Esophagus squamous epithelium (tissue), 5 donors: ENCODE measurements around the gene ROCK2. TPM values are rescaled to one million over a fixed set of nuclear protein-coding genes. Genes with fewer than 3 reads are reported as not detected.
"Not testable (repeated sequence)": the region's sequence is repeated elsewhere in the genome, so short reads cannot be mapped to it uniquely, and the experiment has no call there.

Experiments
- DNase-seq: peaks from one replicate; lab custom pipeline; 2025; lab: John Stamatoyannopoulos, UW
- H3K27ac ChIP-seq, 4 donors: fragments of 200-600 bp; sonication (generic); one replicate each; pipeline ENCODE4 v1.5.1; 2016 to 2019; ENCODE audit warnings: mild to moderate bottlenecking in 1 of 4
- H3K27me3 ChIP-seq, 4 donors: fragments of 200-600 bp; sonication (generic); 1 replicate in 3 of 4; 2 replicates in 1 of 4; pipeline versions ENCODE4 v1.5.1 to v1.6.0; 2017 to 2021; ENCODE audit warnings: antibody characterized with exemption in 1 of 4
- H3K36me3 ChIP-seq, 3 donors: fragments of 200-600 bp; sonication (generic); one replicate each; pipeline ENCODE4 v1.5.1; 2016 to 2019
- H3K4me1 ChIP-seq, 3 donors: fragments of 200-600 bp; sonication (generic); one replicate each; pipeline ENCODE4 v1.5.1; 2017 to 2019
- H3K4me3 ChIP-seq, 4 donors: fragments of 200-600 bp; sonication (generic); 1 replicate in 3 of 4; 2 replicates in 1 of 4; pipeline ENCODE4 v1.5.1; 2016 to 2019; ENCODE audit warnings: mild to moderate bottlenecking in 2 of 4, moderate library complexity in 1 of 4
- H3K9me3 ChIP-seq, 3 donors: fragments of 200-600 bp; sonication (generic); one replicate each; pipeline ENCODE4 v1.5.1; 2016 to 2019
- CTCF ChIP-seq, 6 experiments: fragments of 450-650 bp in 4 of 6; fragments of 200-600 bp in 2 of 6; sonication (generic) in 2 of 6; IDR thresholded peaks; one replicate each; pipeline ENCODE4 v1.5.1; 2016 to 2019; ENCODE audit warnings: antibody characterized with exemption in 6 of 6, mild to moderate bottlenecking in 4 of 6, moderate library complexity in 4 of 6
- POLR2A ChIP-seq, 4 donors: fragments of 450-650 bp; IDR thresholded peaks; one replicate each; pipeline ENCODE4 v1.6.1; 2017; ENCODE audit warnings: antibody characterized with exemption in 4 of 4, mild to moderate bottlenecking in 4 of 4, moderate library complexity in 3 of 4
- WGBS, 2 donors: methylation state at CpG; one replicate each; pipeline ENCODE4 v1.1.5; 2018; 5-methylcytosine and 5-hydroxymethylcytosine counted together
- intact Hi-C: fragments of 100-400 bp; cut with DNase I; formaldehyde crosslinking; loops from one replicate; pipeline ENCODE4 v1.15.0; 2022
- total RNA-seq, 4 donors: library from RNA; depleted of rRNA; stranded (reverse); fragments of >200 nt; gene quantifications; one replicate each; pipeline ENCODE4 v1.1.0, GENCODE V29; 2016
- donor health status: DM: yes; HTN: yes; CAD: no.

The ROCK2 gene
- total RNA-seq, 4 donors from 2014 or later = 15.2 to 50.5 (median 21.4) TPM

GRCh38 chr2:11336189-11336588 is 8.2 kb downstream of the ROCK2 start:
- intact Hi-C loops = no loop called here
- WGBS, 2 donors = 78 to 94% methylated on average over 1 of the region's 1 CpG

GRCh38 chr2:11333427-11334183 is 10.8 kb downstream of the ROCK2 start:
- intact Hi-C loops = no loop called here
- 76 to 85% methylated on average over 2 of the region's 2 CpGs for WGBS, 2 donors
- Histone ChIP-seq H3K36me3 (no peaks in the 10 kb centered on the region), H3K27ac (no peak overlapping the region), H3K4me3 (no peak overlapping the region), H3K9me3 (no peaks in the 10 kb centered on the region), H3K4me1 (peaks cover 0 to 19% (median 0%) of the 10 kb centered on the region in 3 donors), H3K27me3 (no peaks in the 10 kb centered on the region)
- TF ChIP-seq POLR2A (IDR thresholded peaks at IDR 0.05) (no peak), CTCF (IDR thresholded peaks at IDR 0.05) (no peak)
- no peak for DNase-seq

More at GRCh38 chr2:11336189-11336588, 8.2 kb downstream of the ROCK2 start:
- Histone ChIP-seq H3K9me3 (no peaks in the 10 kb centered on the region), H3K27ac (no peak overlapping the region), H3K27me3 (no peaks in the 10 kb centered on the region), H3K4me3 (no peak overlapping the region), H3K4me1 (peaks cover 0 to 30% (median 0%) of the 10 kb centered on the region in 3 donors), H3K36me3 (no peaks in the 10 kb centered on the region)
- DNase-seq = no peak
- no peak for TF ChIP-seq POLR2A (IDR thresholded peaks at IDR 0.05)
- TF ChIP-seq CTCF (IDR thresholded peaks at IDR 0.05) = no peak

- no peaks in the 10 kb centered on the region for H3K36me3 ChIP-seq
- H3K27ac ChIP-seq = no peak overlapping the region
- no peak overlapping the region for H3K4me3 ChIP-seq
- no peaks in the 10 kb centered on the region for H3K9me3 ChIP-seq
- no peak for DNase-seq
- WGBS, 2 donors = 95 to 100% methylated on average over 1 of the region's 1 CpG
- H3K27me3 ChIP-seq = no peaks in the 10 kb centered on the region
- TF ChIP-seq CTCF (IDR thresholded peaks at IDR 0.05) = no peak
- no peak for TF ChIP-seq POLR2A (IDR thresholded peaks at IDR 0.05)
- intact Hi-C loops = no loop called here
- H3K4me1 ChIP-seq = peaks cover 0 to 20% (median 0%) of the 10 kb centered on the region in 3 donors
Measured at GRCh38 chr2:11332596-11332995, 11.8 kb downstream of the ROCK2 start.

- TF ChIP-seq POLR2A (IDR thresholded peaks at IDR 0.05) = no peak
- TF ChIP-seq CTCF (IDR thresholded peaks at IDR 0.05) = no peak
- no peak overlapping the region for H3K4me3 ChIP-seq
- no peak for DNase-seq
- 38 to 48% methylated on average over 4 of the region's 4 CpGs for WGBS, 2 donors
- H3K27me3 ChIP-seq = no peaks in the 10 kb centered on the region
- peak overlapping the region in 1 of 4 donors; percentile 30 for H3K27ac ChIP-seq
- H3K9me3 ChIP-seq = no peaks in the 10 kb centered on the region
- H3K4me1 ChIP-seq = peaks cover 0 to 38% (median 3%) of the 10 kb centered on the region in 3 donors
- no peaks in the 10 kb centered on the region for H3K36me3 ChIP-seq
- intact Hi-C loops = no loop called here
Measured at GRCh38 chr2:11330457-11331142, 13.8 kb downstream of the ROCK2 start.

- no peak for DNase-seq
- whole genome bisulfite sequencing, 2 donors = 0 to 8% methylated on average over 1 of the region's 1 CpG
- H3K4me3 ChIP-seq = no peak overlapping the region
- H3K9me3 ChIP-seq = no peaks in the 10 kb centered on the region
- intact Hi-C loops = no loop called here
- H3K27me3 ChIP-seq = no peaks in the 10 kb centered on the region
- TF ChIP-seq POLR2A (IDR thresholded peaks at IDR 0.05) (no peak), CTCF (IDR thresholded peaks at IDR 0.05) (no peak)
- H3K36me3 ChIP-seq = no peaks in the 10 kb centered on the region
- H3K27ac ChIP-seq = peak overlapping the region in 1 of 4 donors; percentile 30
- H3K4me1 ChIP-seq = peaks cover 0 to 35% (median 3%) of the 10 kb centered on the region in 3 donors
Measured at GRCh38 chr2:11329776-11330175, 14.7 kb downstream of the ROCK2 start.

GRCh38 chr2:11328522-11328921 is 15.9 kb downstream of the ROCK2 start:
- not testable (repeated sequence) for H3K27ac ChIP-seq

More at GRCh38 chr2:11328522-11328921, 15.9 kb downstream of the ROCK2 start:
- 100% methylated on average over 1 of the region's 1 CpG for WGBS, 2 donors
- DNase-seq, H3K9me3 ChIP-seq, H3K36me3 ChIP-seq, H3K4me3 ChIP-seq, intact Hi-C loops, H3K27me3 ChIP-seq: not testable (repeated sequence)
- H3K4me1 ChIP-seq = peaks cover 0 to 36% (median 3%) of the 10 kb centered on the region in 3 donors
